ENCODE results near the gene CFAP251. TPM values are rescaled to one million over a fixed set of nuclear protein-coding genes. Genes with fewer than 3 reads are reported as not detected.

CFAP251 gene
- polyA plus RNA-seq, 1 donor (not counting 4 experiments of a cell fraction or from before 2014, with no cell fraction given): 74.2 TPM

DNA sequence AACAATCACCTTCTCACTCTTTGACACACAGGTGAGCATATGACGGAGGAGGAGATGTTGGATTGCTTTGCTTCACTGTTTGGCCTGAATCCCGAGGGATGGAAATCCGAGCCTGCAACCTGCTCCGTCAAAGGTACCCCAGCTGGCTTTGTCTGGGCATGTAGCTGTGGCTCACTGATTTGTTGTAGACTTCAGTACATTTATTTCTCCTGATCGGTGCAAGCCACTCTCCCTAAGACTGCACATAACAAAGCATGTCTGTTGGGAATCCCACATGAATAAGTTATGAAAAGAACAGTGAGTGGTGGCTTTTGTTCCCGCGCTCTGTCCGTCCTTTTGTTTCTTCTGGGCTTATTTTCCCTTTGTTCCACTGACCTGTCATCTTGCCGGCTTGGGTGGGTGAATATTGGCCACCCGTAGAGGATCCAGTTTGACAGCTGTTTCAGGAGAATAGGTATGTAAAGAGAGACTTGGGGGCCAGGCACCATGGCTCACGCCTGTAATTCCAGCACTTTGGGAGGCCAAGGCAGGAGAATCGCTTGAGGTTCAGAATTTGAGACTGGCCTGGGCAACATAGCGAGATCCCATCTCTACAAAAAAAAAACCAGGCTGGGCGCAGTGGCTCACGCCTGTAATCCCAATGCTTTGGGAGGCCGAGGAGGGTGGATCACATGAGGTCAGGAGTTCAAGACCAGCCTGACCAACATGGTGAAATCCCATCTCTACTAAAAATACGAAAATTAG lies 83.2 kb downstream of the CFAP251 start:
- Histone ChIP-seq H3K9me1 (ENCODE audit: control insufficient read depth, extremely low read depth, insufficient read depth, low read length) (no peaks in the 10 kb centered on the region), H3K27ac (ENCODE audit: control insufficient read depth, insufficient read depth, low read length) (peak overlapping the region; percentile 67), H3K79me2 (ENCODE audit: control insufficient read depth, insufficient read depth, low read length) (peaks cover 7% of the 10 kb centered on the region), H3K27me3 (ENCODE audit: control insufficient read depth, extremely low read depth, insufficient read depth, low read length) (no peaks in the 10 kb centered on the region), H3K4me1 (ENCODE audit: control insufficient read depth, extremely low read depth, insufficient read depth, low read length) (peaks cover 26% of the 10 kb centered on the region), H3K9ac (ENCODE audit: control insufficient read depth, extremely low read depth, insufficient read depth, low read length) (peak overlapping the region; percentile 41), H2AFZ (ENCODE audit: control insufficient read depth, low read length) (peak overlapping the region; percentile 36), H3K4me2 (ENCODE audit: control insufficient read depth, extremely low read depth, insufficient read depth, low read depth, low read length) (peak overlapping the region; percentile 52), H3K9me3 (ENCODE audit: control insufficient read depth, low read depth, low read length) (no peaks in the 10 kb centered on the region), H3K4me3 (ENCODE audit: control insufficient read depth in 2 of 3, extremely low read depth in 1 of 3, insufficient read depth in 2 of 3, low read depth in 1 of 3, low read length in 3 of 3) (peak overlapping the region in 2 of 3 experiments; percentile 22 to 26), H3K36me3 (ENCODE audit: control insufficient read depth in 2 of 2, extremely low read depth in 1 of 2, insufficient read depth in 2 of 2, low read length in 2 of 2) (peaks cover 4 to 9% of the 10 kb centered on the region in 2 experiments), H4K20me1 (ENCODE audit: control insufficient read depth, extremely low read depth, insufficient read depth, low read length) (no peaks in the 10 kb centered on the region)
- no peak for TF ChIP-seq EZH2 (IDR thresholded peaks at IDR 0.05; ENCODE audit: low read length)
- TF ChIP-seq, protein P1, sequence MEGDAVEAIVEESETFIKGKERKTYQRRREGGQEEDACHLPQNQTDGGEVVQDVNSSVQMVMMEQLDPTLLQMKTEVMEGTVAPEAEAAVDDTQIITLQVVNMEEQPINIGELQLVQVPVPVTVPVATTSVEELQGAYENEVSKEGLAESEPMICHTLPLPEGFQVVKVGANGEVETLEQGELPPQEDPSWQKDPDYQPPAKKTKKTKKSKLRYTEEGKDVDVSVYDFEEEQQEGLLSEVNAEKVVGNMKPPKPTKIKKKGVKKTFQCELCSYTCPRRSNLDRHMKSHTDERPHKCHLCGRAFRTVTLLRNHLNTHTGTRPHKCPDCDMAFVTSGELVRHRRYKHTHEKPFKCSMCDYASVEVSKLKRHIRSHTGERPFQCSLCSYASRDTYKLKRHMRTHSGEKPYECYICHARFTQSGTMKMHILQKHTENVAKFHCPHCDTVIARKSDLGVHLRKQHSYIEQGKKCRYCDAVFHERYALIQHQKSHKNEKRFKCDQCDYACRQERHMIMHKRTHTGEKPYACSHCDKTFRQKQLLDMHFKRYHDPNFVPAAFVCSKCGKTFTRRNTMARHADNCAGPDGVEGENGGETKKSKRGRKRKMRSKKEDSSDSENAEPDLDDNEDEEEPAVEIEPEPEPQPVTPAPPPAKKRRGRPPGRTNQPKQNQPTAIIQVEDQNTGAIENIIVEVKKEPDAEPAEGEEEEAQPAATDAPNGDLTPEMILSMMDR (optimal IDR thresholded peaks at IDR 0.05 in 1 of 3, IDR thresholded peaks at IDR 0.05 in 1 of 3, conservative IDR thresholded peaks at IDR 0.05 in 1 of 3; ENCODE audit: extremely low read depth in 1 of 3, insufficient read depth in 2 of 3, low read length in 3 of 3): no peak
- dilution Hi-C loops (cut with MboI; ENCODE audit: extremely low pct_ligation_motif_present, low sequenced_read_pairs): no loop called here
- FAIRE-seq: peak; percentile 99
- peak; percentile 79 for DNase-seq (ENCODE audit: low read depth, low spot score)

- H3K4me1 ChIP-seq (ENCODE audit: control insufficient read depth, extremely low read depth, insufficient read depth, low read length): peaks cover 20% of the 10 kb centered on the region
- H3K4me2 ChIP-seq (ENCODE audit: control insufficient read depth, extremely low read depth, insufficient read depth, low read depth, low read length): no peak overlapping the region
- dilution Hi-C loops (cut with MboI; ENCODE audit: extremely low pct_ligation_motif_present, low sequenced_read_pairs): no loop called here
- no peaks in the 10 kb centered on the region for H3K27me3 ChIP-seq (ENCODE audit: control insufficient read depth, extremely low read depth, insufficient read depth, low read length)
- H3K9me3 ChIP-seq (ENCODE audit: control insufficient read depth, low read depth, low read length): no peaks in the 10 kb centered on the region
- H3K4me3 ChIP-seq (ENCODE audit: control insufficient read depth in 2 of 3, extremely low read depth in 1 of 3, insufficient read depth in 2 of 3, low read depth in 1 of 3, low read length in 3 of 3): no peak overlapping the region
- H3K79me2 ChIP-seq (ENCODE audit: control insufficient read depth, insufficient read depth, low read length): no peaks in the 10 kb centered on the region
- TF ChIP-seq, protein P1 (optimal IDR thresholded peaks at IDR 0.05 in 1 of 3, IDR thresholded peaks at IDR 0.05 in 1 of 3, conservative IDR thresholded peaks at IDR 0.05 in 1 of 3; ENCODE audit: extremely low read depth in 1 of 3, insufficient read depth in 2 of 3, low read length in 3 of 3): no peak
- TF ChIP-seq EZH2 (IDR thresholded peaks at IDR 0.05; ENCODE audit: low read length): no peak
- H2AFZ ChIP-seq (ENCODE audit: control insufficient read depth, low read length): no peak overlapping the region
- H3K36me3 ChIP-seq (ENCODE audit: control insufficient read depth in 2 of 2, extremely low read depth in 1 of 2, insufficient read depth in 2 of 2, low read length in 2 of 2): peaks cover 4 to 9% of the 10 kb centered on the region in 2 experiments
- no peaks in the 10 kb centered on the region for H4K20me1 ChIP-seq (ENCODE audit: control insufficient read depth, extremely low read depth, insufficient read depth, low read length)
- no peak for DNase-seq (ENCODE audit: low read depth, low spot score)
- no peak overlapping the region for H3K27ac ChIP-seq (ENCODE audit: control insufficient read depth, insufficient read depth, low read length)
- H3K9ac ChIP-seq (ENCODE audit: control insufficient read depth, extremely low read depth, insufficient read depth, low read length): no peak overlapping the region
- no peak for FAIRE-seq
- no peaks in the 10 kb centered on the region for H3K9me1 ChIP-seq (ENCODE audit: control insufficient read depth, extremely low read depth, insufficient read depth, low read length)
These were observed 85.5 kb downstream of the CFAP251 start for GRCh38 chr12:122003651-122004611.
